ENCODE data around the gene MAP7D3.

DNA sequence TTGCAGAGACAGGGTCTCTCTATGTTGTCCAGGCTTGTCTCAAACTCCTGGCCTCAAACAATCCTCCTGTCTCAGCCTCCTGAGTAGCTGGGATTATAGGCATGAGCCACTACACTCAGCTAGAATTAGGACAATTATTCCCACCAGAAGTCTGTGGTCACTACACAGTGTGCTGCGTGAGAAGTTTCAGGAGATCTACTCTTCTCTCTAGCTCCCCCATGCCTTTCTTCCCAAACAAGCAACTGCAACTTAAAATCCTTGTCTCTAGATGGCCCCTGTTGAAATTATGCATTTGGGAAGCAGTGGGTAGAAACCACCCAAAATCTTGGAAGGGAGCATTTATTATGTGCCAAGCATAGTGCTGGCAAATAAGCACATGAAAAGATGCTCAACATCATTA lies 21.1 kb upstream of the MAP7D3 start:
- TF ChIP-seq POLR2A (IDR thresholded peaks at IDR 0.05; ENCODE audit: control extremely low read depth in 1 of 2, low read depth in 2 of 2, low read length in 2 of 2) (no peak), SRF (IDR thresholded peaks at IDR 0.05; ENCODE audit: low read depth, low read length) (no peak), POLR2AphosphoS5 (IDR thresholded peaks at IDR 0.05; ENCODE audit: low read depth, low read length) (no peak), SIN3A (conservative IDR thresholded peaks at IDR 0.05 in 1 of 2, IDR thresholded peaks at IDR 0.05 in 1 of 2; ENCODE audit: low read depth in 1 of 2, low read length in 2 of 2) (no peak), TCF12 (IDR thresholded peaks at IDR 0.05; ENCODE audit: low read depth, low read length) (no peak), EZH2 (IDR thresholded peaks at IDR 0.05; ENCODE audit: low read depth, low read length, severe bottlenecking) (no peak), HDAC6 (IDR thresholded peaks at IDR 0.05; ENCODE audit: low read depth, low read length) (no peak), CREB1 (IDR thresholded peaks at IDR 0.05) (no peak), YY1 (IDR thresholded peaks at IDR 0.05; ENCODE audit: low read depth, low read length) (no peak)
- TF ChIP-seq, protein P1, sequence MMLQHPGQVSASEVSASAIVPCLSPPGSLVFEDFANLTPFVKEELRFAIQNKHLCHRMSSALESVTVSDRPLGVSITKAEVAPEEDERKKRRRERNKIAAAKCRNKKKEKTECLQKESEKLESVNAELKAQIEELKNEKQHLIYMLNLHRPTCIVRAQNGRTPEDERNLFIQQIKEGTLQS (IDR thresholded peaks at IDR 0.05; ENCODE audit: insufficient read depth, low read depth, low read length): no peak
- TF ChIP-seq, protein P2, sequence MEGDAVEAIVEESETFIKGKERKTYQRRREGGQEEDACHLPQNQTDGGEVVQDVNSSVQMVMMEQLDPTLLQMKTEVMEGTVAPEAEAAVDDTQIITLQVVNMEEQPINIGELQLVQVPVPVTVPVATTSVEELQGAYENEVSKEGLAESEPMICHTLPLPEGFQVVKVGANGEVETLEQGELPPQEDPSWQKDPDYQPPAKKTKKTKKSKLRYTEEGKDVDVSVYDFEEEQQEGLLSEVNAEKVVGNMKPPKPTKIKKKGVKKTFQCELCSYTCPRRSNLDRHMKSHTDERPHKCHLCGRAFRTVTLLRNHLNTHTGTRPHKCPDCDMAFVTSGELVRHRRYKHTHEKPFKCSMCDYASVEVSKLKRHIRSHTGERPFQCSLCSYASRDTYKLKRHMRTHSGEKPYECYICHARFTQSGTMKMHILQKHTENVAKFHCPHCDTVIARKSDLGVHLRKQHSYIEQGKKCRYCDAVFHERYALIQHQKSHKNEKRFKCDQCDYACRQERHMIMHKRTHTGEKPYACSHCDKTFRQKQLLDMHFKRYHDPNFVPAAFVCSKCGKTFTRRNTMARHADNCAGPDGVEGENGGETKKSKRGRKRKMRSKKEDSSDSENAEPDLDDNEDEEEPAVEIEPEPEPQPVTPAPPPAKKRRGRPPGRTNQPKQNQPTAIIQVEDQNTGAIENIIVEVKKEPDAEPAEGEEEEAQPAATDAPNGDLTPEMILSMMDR (IDR thresholded peaks at IDR 0.05; ENCODE audit: control extremely low read depth in 1 of 3, insufficient read depth in 1 of 3, low read depth in 1 of 3, low read length in 3 of 3): peak in 1 of 3 experiments; percentile 13; a peak in 1 of 4 replicates
- TF ChIP-seq, protein P3, sequence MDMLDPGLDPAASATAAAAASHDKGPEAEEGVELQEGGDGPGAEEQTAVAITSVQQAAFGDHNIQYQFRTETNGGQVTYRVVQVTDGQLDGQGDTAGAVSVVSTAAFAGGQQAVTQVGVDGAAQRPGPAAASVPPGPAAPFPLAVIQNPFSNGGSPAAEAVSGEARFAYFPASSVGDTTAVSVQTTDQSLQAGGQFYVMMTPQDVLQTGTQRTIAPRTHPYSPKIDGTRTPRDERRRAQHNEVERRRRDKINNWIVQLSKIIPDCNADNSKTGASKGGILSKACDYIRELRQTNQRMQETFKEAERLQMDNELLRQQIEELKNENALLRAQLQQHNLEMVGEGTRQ (IDR thresholded peaks at IDR 0.05; ENCODE audit: low read length): no peak
